Renal cortex interstitium (tissue), 11 donors: Measurements from ENCODE around the gene FAM199X. TPM values are rescaled to one million over a fixed set of nuclear protein-coding genes. Genes with fewer than 3 reads are reported as not detected.
"Not testable (repeated sequence)": the region's sequence is repeated elsewhere in the genome, so short reads cannot be mapped to it uniquely, and the experiment has no call there.

Experiments
- DNase-seq, 11 donors: peaks; one replicate each; pipeline ENCODE4 v3.0.0-alpha.2; 2013; ENCODE audit warnings: low read depth in 9 of 11, low spot score in 4 of 11; ENCODE audit errors: extremely low read depth in 1 of 11
- polyA plus RNA-seq, 3 donors: library from polyadenylated mRNA; unstranded; fragments of 120-200 nt; gene quantifications; one replicate each; pipeline ENCODE4 v1.2.1, GENCODE V29; 2013; ENCODE audit not compliant: insufficient read length in 3 of 3

Gene FAM199X
- polyA plus RNA-seq, 3 donors = 36.3 to 43.1 (median 41.8) TPM

- DNase-seq = peak in 1 of 11 donors; percentile 3
Observed at GRCh38 chrX:104166735-104167436, 633 bp downstream of the FAM199X start.

GRCh38 chrX:104168127-104168526, 1.9 kb downstream of the FAM199X start:
- peak in 1 of 11 donors; percentile 2 for DNase-seq

- DNase-seq = no peak
Observed at GRCh38 chrX:104172121-104172520, 5.9 kb downstream of the FAM199X start.

GRCh38 chrX:104172788-104173187, 6.5 kb downstream of the FAM199X start:
- DNase-seq = no peak

- DNase-seq = no peak
Observed at GRCh38 chrX:104173841-104174240, 7.6 kb downstream of the FAM199X start.

GRCh38 chrX:104183685-104184084, 17.4 kb downstream of the FAM199X start:
- no peak for DNase-seq

- no peak for DNase-seq
Observed at GRCh38 chrX:104187931-104188330, 21.7 kb downstream of the FAM199X start.

GRCh38 chrX:104189837-104190236, 23.6 kb downstream of the FAM199X start:
- no peak for DNase-seq

GRCh38 chrX:104193485-104193884, 27.2 kb downstream of the FAM199X start:
- DNase-seq = no peak

GRCh38 chrX:104195013-104195412, 28.8 kb downstream of the FAM199X start:
- no peak for DNase-seq

- DNase-seq = peak in 8 of 11 donors; percentile 0 to 18 (median 6)
Observed at GRCh38 chrX:104195489-104196084, 29.3 kb downstream of the FAM199X start.

- no peak for DNase-seq
Observed at GRCh38 chrX:104205548-104205947, 39.3 kb downstream of the FAM199X start.

- no peak for DNase-seq
Observed at GRCh38 chrX:104211187-104211586, 44.9 kb downstream of the FAM199X start.

GRCh38 chrX:104230060-104230459, 63.8 kb downstream of the FAM199X start:
- DNase-seq = not testable (repeated sequence)

Other genes with a start within 250 kb of the FAM199X start
- gene TMSB15B, start 203.8 kb upstream of the FAM199X start, polyA plus RNA-seq = 10 to 100 TPM; 18.9 to 30.0 (median 22.6) TPM
- gene H2BW1, start 152.7 kb upstream of the FAM199X start, polyA plus RNA-seq = not detected
- under 1 TPM; 0.37 to 0.98 (median 0.91) TPM for gene H2BW2, start 126.5 kb upstream of the FAM199X start, polyA plus RNA-seq
- 10 to 100 TPM; 10.3 to 16.7 (median 13.7) TPM for gene TMSB15C, start 90.2 kb upstream of the FAM199X start, polyA plus RNA-seq
- 1 to 10 TPM; 4.3 to 5.1 (median 4.9) TPM for gene ZCCHC18, start 53.9 kb upstream of the FAM199X start, polyA plus RNA-seq
- gene SLC25A53, start 9.4 kb upstream of the FAM199X start, polyA plus RNA-seq = 10 to 100 TPM in 2 of 3 donors, 1 to 10 TPM in 1; 9.7 to 13.8 (median 10.1) TPM
- not detected for gene ESX1, start 88.5 kb downstream of the FAM199X start, polyA plus RNA-seq